Measurements from ENCODE around the gene CHST12.

- TF ChIP-seq CTCF (IDR thresholded peaks at IDR 0.05; ENCODE audit: low read depth, low read length, poor library complexity, severe bottlenecking), result no peak
- no peak for TF ChIP-seq EZH2phosphoT487 (IDR thresholded peaks at IDR 0.05; ENCODE audit: borderline replicate concordance, low read length)
These were observed 91.0 kb downstream of the CHST12 start for GRCh38 chr7:2494191-2495130.
